WTC11 (cell line): ENCODE data around the gene SBF2. TPM values are rescaled to one million over a fixed set of nuclear protein-coding genes. Genes with fewer than 3 reads are reported as not detected.

Experiments
- ATAC-seq: fragments of 200-7000 bp; cut with Tn5 transposase; 2 replicates; pipeline ENCODE4 v1.10.0; 2021; ENCODE audit warnings: mild to moderate bottlenecking, moderate library complexity
- CTCF ChIA-PET: fragments of 300-600 bp; sonication (Branson Sonifier 250); formaldehyde crosslinking; loops from one replicate; lab custom pipeline; 2021; ENCODE audit warnings: antibody characterized with exemption; lab: Charles Lee
- POLR2A ChIA-PET: fragments of 350-600 bp; sonication (Branson Sonifier 250); formaldehyde crosslinking; loops from one replicate; lab custom pipeline; 2021; ENCODE audit warnings: antibody characterized with exemption; lab: Charles Lee
- DNase-seq: peaks from one replicate; pipeline ENCODE4 v3.0.0; 2021; ENCODE audit warnings: low spot score
- H3K27ac Mint-ChIP-seq: 2 replicates; pipeline ENCODE4 v1.8.0; 2021; ENCODE audit warnings: mixed read lengths
- H3K27me3 Mint-ChIP-seq: 2 replicates; pipeline ENCODE4 v1.8.0; 2021; ENCODE audit warnings: low read depth, mild to moderate bottlenecking, moderate library complexity, mixed read lengths
- H3K36me3 Mint-ChIP-seq: 2 replicates; pipeline ENCODE4 v1.8.0; 2021; ENCODE audit warnings: mixed read lengths
- H3K4me1 Mint-ChIP-seq: 2 replicates; pipeline ENCODE4 v1.8.0; 2022; ENCODE audit warnings: mixed read lengths
- H3K4me3 Mint-ChIP-seq: 2 replicates; pipeline ENCODE4 v1.8.0; 2021; ENCODE audit warnings: mild to moderate bottlenecking, moderate library complexity, mixed read lengths
- H3K9me3 Mint-ChIP-seq: 2 replicates; pipeline ENCODE4 v1.8.0; 2021; ENCODE audit warnings: mixed read lengths
- ATF2 ChIP-seq: sonication (generic); formaldehyde crosslinking; IDR thresholded peaks from 2 replicates; pipeline ENCODE4 v1.8.1; 2022; ENCODE audit warnings: low read depth, missing genetic modification reagents, borderline replicate concordance
- CBFB ChIP-seq: sonication (generic); formaldehyde crosslinking; IDR thresholded peaks from 2 replicates; pipeline ENCODE4 v1.8.1; 2022; ENCODE audit warnings: mild to moderate bottlenecking, low read depth, missing genetic modification reagents
- E2F1 ChIP-seq: sonication (generic); formaldehyde crosslinking; IDR thresholded peaks from 2 replicates; pipeline ENCODE4 v1.8.0; 2022; ENCODE audit warnings: mild to moderate bottlenecking, missing genetic modification reagents
- E2F5 ChIP-seq: sonication (generic); formaldehyde crosslinking; IDR thresholded peaks from 2 replicates; pipeline ENCODE4 v1.8.1; 2022; ENCODE audit warnings: mild to moderate bottlenecking, moderate library complexity, missing genetic modification reagents
- FOXP1 ChIP-seq: sonication (generic); formaldehyde crosslinking; IDR thresholded peaks from 2 replicates; pipeline ENCODE4 v1.8.0; 2022; ENCODE audit warnings: missing genetic modification reagents, mild to moderate bottlenecking, moderate library complexity, borderline replicate concordance
- FOXP4 ChIP-seq: sonication (generic); formaldehyde crosslinking; IDR thresholded peaks from 2 replicates; pipeline ENCODE4 v1.8.0; 2022; ENCODE audit warnings: mild to moderate bottlenecking, missing genetic modification reagents
- HMGA2 ChIP-seq: fragments of 250-450 bp; sonication (Bioruptor Pico); IDR thresholded peaks from 2 replicates; pipeline ENCODE4 v1.4.0; 2021; ENCODE audit warnings: mild to moderate bottlenecking, moderate library complexity
- HMGXB4 ChIP-seq: sonication (generic); formaldehyde crosslinking; IDR thresholded peaks from 2 replicates; pipeline ENCODE4 v1.8.1; 2023; ENCODE audit warnings: mild to moderate bottlenecking, moderate library complexity, missing genetic modification reagents
- JAZF1 ChIP-seq: fragments of 250-450 bp; sonication (Bioruptor Pico); IDR thresholded peaks from 2 replicates; pipeline ENCODE4 v1.9.0; 2021; ENCODE audit warnings: moderate library complexity, mild to moderate bottlenecking, inconsistent platforms
- JUN ChIP-seq: sonication (generic); formaldehyde crosslinking; IDR thresholded peaks from 2 replicates; pipeline ENCODE4 v1.8.0; 2023; ENCODE audit warnings: mild to moderate bottlenecking, missing genetic modification reagents
- NR2C2 ChIP-seq: sonication (generic); formaldehyde crosslinking; IDR thresholded peaks from 2 replicates; pipeline ENCODE4 v1.8.0; 2022; ENCODE audit warnings: mild to moderate bottlenecking, missing genetic modification reagents
- PREB ChIP-seq: sonication (generic); formaldehyde crosslinking; IDR thresholded peaks from 2 replicates; pipeline ENCODE4 v1.8.1; 2022; ENCODE audit warnings: mild to moderate bottlenecking, missing genetic modification reagents, moderate library complexity, borderline replicate concordance
- SOX15 ChIP-seq: fragments of 250-450 bp; sonication (Bioruptor Pico); IDR thresholded peaks from 2 replicates; pipeline ENCODE4 v1.9.0; 2021; ENCODE audit warnings: mild to moderate bottlenecking
- TCF7 ChIP-seq: sonication (generic); formaldehyde crosslinking; IDR thresholded peaks from 2 replicates; pipeline ENCODE4 v1.8.0; 2022; ENCODE audit warnings: mild to moderate bottlenecking, low read depth, missing genetic modification reagents, moderate library complexity
- TEAD4 ChIP-seq: sonication (generic); formaldehyde crosslinking; IDR thresholded peaks from 2 replicates; pipeline ENCODE4 v1.8.0; 2022; ENCODE audit warnings: mild to moderate bottlenecking, missing genetic modification reagents
- ZNF138 ChIP-seq: sonication (generic); formaldehyde crosslinking; conservative IDR thresholded peaks from 2 replicates; pipeline ENCODE4 v1.8.1; 2022; ENCODE audit warnings: mild to moderate bottlenecking, moderate library complexity, missing genetic modification reagents
- ZNF416 ChIP-seq: fragments of 250-450 bp; sonication (Bioruptor Pico); IDR thresholded peaks from 2 replicates; pipeline ENCODE4 v1.9.0; 2021; ENCODE audit warnings: mild to moderate bottlenecking, inconsistent platforms
- ZNF425 ChIP-seq: fragments of 250-450 bp; sonication (Bioruptor Pico); conservative IDR thresholded peaks from 2 replicates; pipeline ENCODE4 v1.9.0; 2021; ENCODE audit warnings: mild to moderate bottlenecking
- ZNF671 ChIP-seq: fragments of 250-450 bp; sonication (Bioruptor Pico); IDR thresholded peaks from 2 replicates; pipeline ENCODE4 v1.8.0; 2021; ENCODE audit warnings: mild to moderate bottlenecking
- total RNA-seq: library from RNA; stranded (reverse); gene quantifications from 3 replicates; pipeline ENCODE4 v1.2.3, GENCODE V29; 2021

SBF2 gene
- total RNA-seq, 1 experiment from 2014 or later = 47.6 TPM

GRCh38 chr11:10041748-10042446, 252.1 kb downstream of the SBF2 start (continued):
- TF ChIP-seq JUN (no peak), E2F5 (CRISPR knock-in tag) (no peak), JAZF1 (CRISPR knock-in tag) (no peak), FOXP4 (CRISPR knock-in tag) (no peak), ZNF425 (CRISPR knock-in tag) (no peak), E2F1 (no peak), ZNF416 (CRISPR knock-in tag) (no peak)

GRCh38 chr11:10041332-10041731, 252.7 kb downstream of the SBF2 start:
- ChIA-PET POLR2A (no interaction called here), CTCF (no interaction called here)
- H3K27me3 Mint-ChIP-seq = no peaks in the 10 kb centered on the region; the same call in 1 of the 2 replicates
- ATAC-seq = no peak
- H3K36me3 Mint-ChIP-seq = peaks cover 37% of the 10 kb centered on the region
- no peak overlapping the region for H3K27ac Mint-ChIP-seq
- H3K9me3 Mint-ChIP-seq = peaks cover 16% of the 10 kb centered on the region
- no peak overlapping the region for H3K4me3 Mint-ChIP-seq
- H3K4me1 Mint-ChIP-seq = peaks cover 8% of the 10 kb centered on the region
- no peak for DNase-seq
- TF ChIP-seq TCF7 (CRISPR knock-in tag) = no peak
- no peak for TF ChIP-seq SOX15 (CRISPR knock-in tag)
- no peak for TF ChIP-seq CBFB (CRISPR knock-in tag)
- no peak for TF ChIP-seq HMGXB4 (CRISPR knock-in tag)
- TF ChIP-seq PREB = no peak
- TF ChIP-seq TEAD4 = no peak
- TF ChIP-seq FOXP1 = no peak
- no peak for TF ChIP-seq FOXP4 (CRISPR knock-in tag)
- no peak for TF ChIP-seq ZNF671
- TF ChIP-seq NR2C2 (CRISPR knock-in tag) = no peak
- no peak for TF ChIP-seq E2F5 (CRISPR knock-in tag)
- no peak for TF ChIP-seq ZNF138 (CRISPR knock-in tag)
- TF ChIP-seq ATF2 (CRISPR knock-in tag) = no peak
- TF ChIP-seq HMGA2 (CRISPR knock-in tag) = no peak
